IMR-90 (cell line): ENCODE data around the gene CYTH1. TPM values are rescaled to one million over a fixed set of nuclear protein-coding genes. Genes with fewer than 3 reads are reported as not detected.

Experiments used
- ATAC-seq: fragments of 200-7000 bp; cut with Tn5 transposase; 2 replicates; pipeline ENCODE4 v1.9.1; 2020; ENCODE audit warnings: low read depth, mild to moderate bottlenecking, moderate library complexity
- BruUV-seq: library from RNA; stranded (reverse); fragments of 400-500 nt; replicated peaks from 2 replicates; lab custom pipeline; 2021; lab: Mats Ljungman, UMichigan
- CTCF ChIA-PET: fragments of 300-600 bp; formaldehyde crosslinking; extraction: SDS; loops from one replicate; lab custom pipeline; 2021; ENCODE audit warnings: antibody characterized with exemption; lab: Yijun Ruan, JAX
- POLR2A ChIA-PET: fragments of 300-600 bp; sonication (Branson Sonifier 250); formaldehyde crosslinking; loops from one replicate; lab custom pipeline; 2022; ENCODE audit warnings: antibody characterized with exemption; ENCODE audit not compliant: unreplicated experiment; lab: Charles Lee
- DNase-seq: peaks from one replicate; pipeline ENCODE4 v3.0.0; 2013
- H2AFZ ChIP-seq: replicated peaks from 2 replicates; pipeline ENCODE3; 2013; ENCODE audit warnings: low read length, mild to moderate bottlenecking; ENCODE audit not compliant: poor library complexity
- H2AK5ac ChIP-seq: 2 replicates; pipeline ENCODE4 v1.6.1; 2013; ENCODE audit warnings: low read depth, low read length, inconsistent platforms
- H2AK9ac ChIP-seq: replicated peaks from 2 replicates; pipeline ENCODE3; 2013; ENCODE audit warnings: mild to moderate bottlenecking, low read depth, low read length, moderate library complexity; ENCODE audit not compliant: poor library complexity
- H2BK120ac ChIP-seq: 2 replicates; pipeline ENCODE4 v1.6.1; 2013; ENCODE audit warnings: low read depth, low read length, inconsistent platforms
- H2BK15ac ChIP-seq: 3 replicates; pipeline ENCODE4 v1.6.1; 2013; ENCODE audit warnings: low read depth, low read length, inconsistent platforms
- H2BK20ac ChIP-seq: 2 replicates; pipeline ENCODE4 v1.6.1; 2013; ENCODE audit warnings: low read depth, mild to moderate bottlenecking, inconsistent platforms, low read length, moderate library complexity
- H2BK5ac ChIP-seq: 2 replicates; pipeline ENCODE4 v1.6.1; 2013; ENCODE audit warnings: mild to moderate bottlenecking, low read depth, low read length, inconsistent platforms; ENCODE audit not compliant: poor library complexity, severe bottlenecking
- H3K14ac ChIP-seq: replicated peaks from 2 replicates; pipeline ENCODE4 v1.6.1; 2013; ENCODE audit warnings: low read depth, low read length, inconsistent platforms
- H3K18ac ChIP-seq: 2 replicates; pipeline ENCODE4 v1.6.1; 2013; ENCODE audit warnings: low read depth, low read length, control low read depth
- H3K23ac ChIP-seq: 2 replicates; pipeline ENCODE4 v1.6.1; 2013; ENCODE audit warnings: low read depth, low read length, inconsistent platforms
- H3K27ac ChIP-seq: 2 replicates; pipeline ENCODE4 v1.5.1; 2013; ENCODE audit warnings: mild to moderate bottlenecking, control low read depth, low read length; ENCODE audit not compliant: insufficient read depth
- H3K27me3 ChIP-seq: 2 replicates; pipeline ENCODE4 v1.6.1; 2013; ENCODE audit warnings: low read length; ENCODE audit not compliant: control insufficient read depth, insufficient read depth
- H3K36me3 ChIP-seq: 2 replicates; pipeline ENCODE4 v1.6.1; 2013; ENCODE audit warnings: low read length, mixed read lengths; ENCODE audit not compliant: control insufficient read depth, insufficient read depth
- H3K4ac ChIP-seq: 2 replicates; pipeline ENCODE4 v1.6.1; 2013; ENCODE audit warnings: low read depth, low read length, inconsistent platforms
- H3K4me1 ChIP-seq: 2 replicates; pipeline ENCODE4 v1.6.1; 2013; ENCODE audit warnings: low read length, mixed read lengths; ENCODE audit not compliant: control insufficient read depth, insufficient read depth
- H3K4me2 ChIP-seq: 2 replicates; pipeline ENCODE4 v1.6.1; 2013; ENCODE audit warnings: low read depth, mild to moderate bottlenecking, control low read depth, low read length, moderate library complexity
- H3K4me3 ChIP-seq: 2 replicates; pipeline ENCODE4 v1.5.1; 2013; ENCODE audit warnings: low read depth, mild to moderate bottlenecking, control low read depth, low read length, moderate library complexity; ENCODE audit not compliant: insufficient read depth
- H3K56ac ChIP-seq: 2 replicates; pipeline ENCODE4 v1.6.1; 2013; ENCODE audit warnings: low read length, inconsistent platforms; ENCODE audit not compliant: insufficient read depth; ENCODE audit errors: extremely low read depth
- H3K79me1 ChIP-seq, 2 experiments: 2 replicates each; pipeline ENCODE4 v1.6.1; 2013; ENCODE audit warnings: low read length in 2 of 2, inconsistent platforms in 1 of 2, low read depth in 1 of 2
- H3K9ac ChIP-seq: 2 replicates; pipeline ENCODE4 v1.6.1; 2013; ENCODE audit warnings: low read depth, low read length, control low read depth
- H3K9me1 ChIP-seq: 2 replicates; pipeline ENCODE4 v1.6.1; 2013; ENCODE audit warnings: low read length, inconsistent platforms; ENCODE audit not compliant: insufficient read depth
- H3K9me3 ChIP-seq: 2 replicates; pipeline ENCODE4 v1.6.1; 2013; ENCODE audit warnings: low read length; ENCODE audit not compliant: control insufficient read depth, insufficient read depth
- H4K20me1 ChIP-seq: 2 replicates; pipeline ENCODE4 v1.6.1; 2013; ENCODE audit warnings: low read length, inconsistent platforms; ENCODE audit not compliant: insufficient read depth
- H4K5ac ChIP-seq: 2 replicates; pipeline ENCODE4 v1.6.1; 2013; ENCODE audit warnings: mild to moderate bottlenecking, low read depth, low read length, control low read depth
- H4K8ac ChIP-seq, 2 experiments: 2 replicates each; pipeline ENCODE4 v1.6.1; 2013; ENCODE audit warnings: low read depth in 2 of 2, low read length in 2 of 2, control low read depth in 1 of 2, inconsistent platforms in 1 of 2
- H4K91ac ChIP-seq: 2 replicates; pipeline ENCODE4 v1.6.1; 2013; ENCODE audit warnings: low read depth, low read length, inconsistent platforms; ENCODE audit not compliant: insufficient read depth
- BHLHE40 ChIP-seq: fragments of 150-350 bp; IDR thresholded peaks from 2 replicates; pipeline ENCODE4 v1.6.1; 2016; ENCODE audit warnings: mild to moderate bottlenecking, low read depth, low read length
- CEBPB ChIP-seq: IDR thresholded peaks from 2 replicates; pipeline ENCODE4 v1.6.1; 2012; ENCODE audit warnings: low read depth, low read length, improper control_type of control experiment
- CHD1 ChIP-seq: IDR thresholded peaks from 2 replicates; pipeline ENCODE4 v1.6.1; 2012; ENCODE audit warnings: low read depth, low read length, improper control_type of control experiment
- CTCF ChIP-seq: conservative IDR thresholded peaks from 2 replicates; pipeline ENCODE4 v1.5.1; 2012; ENCODE audit warnings: mild to moderate bottlenecking, low read depth, low read length, improper control_type of control experiment
- ELK1 ChIP-seq: fragments of 150-350 bp; IDR thresholded peaks from 2 replicates; pipeline ENCODE4 v1.6.1; 2016; ENCODE audit warnings: low read depth, mild to moderate bottlenecking, low read length, moderate library complexity, borderline replicate concordance
- FOS ChIP-seq: fragments of 150-350 bp; IDR thresholded peaks from 2 replicates; pipeline ENCODE4 v1.6.1; 2016; ENCODE audit warnings: low read depth, low read length
- MAFK ChIP-seq: IDR thresholded peaks from 2 replicates; pipeline ENCODE4 v1.6.1; 2012; ENCODE audit warnings: low read depth, low read length, improper control_type of control experiment
- MAZ ChIP-seq: IDR thresholded peaks from 2 replicates; pipeline ENCODE4 v1.6.1; 2012; ENCODE audit warnings: low read depth, mild to moderate bottlenecking, low read length, improper control_type of control experiment, moderate library complexity, borderline replicate concordance
- MXI1 ChIP-seq: IDR thresholded peaks from 2 replicates; pipeline ENCODE4 v1.6.1; 2012; ENCODE audit warnings: low read depth, mild to moderate bottlenecking, low read length, moderate library complexity, borderline replicate concordance
- NFE2L2 ChIP-seq: fragments of 150-350 bp; IDR thresholded peaks from 2 replicates; pipeline ENCODE4 v1.6.1; 2016; ENCODE audit warnings: low read depth, mild to moderate bottlenecking, low read length
- POLR2A ChIP-seq: IDR thresholded peaks from 2 replicates; pipeline ENCODE4 v1.6.1; 2012; ENCODE audit warnings: mild to moderate bottlenecking, low read depth, low read length
- RAD21 ChIP-seq: IDR thresholded peaks from 2 replicates; pipeline ENCODE4 v1.6.1; 2012; ENCODE audit warnings: low read length, improper control_type of control experiment
- RCOR1 ChIP-seq: IDR thresholded peaks from 2 replicates; pipeline ENCODE4 v1.6.1; 2012; ENCODE audit warnings: mild to moderate bottlenecking, low read length, improper control_type of control experiment; ENCODE audit not compliant: insufficient replicate concordance
- RFX5 ChIP-seq: IDR thresholded peaks from 2 replicates; pipeline ENCODE4 v1.8.0; 2012; ENCODE audit warnings: low read depth, mild to moderate bottlenecking, low read length, moderate library complexity
- SMC3 ChIP-seq: fragments of 150-350 bp; IDR thresholded peaks from 2 replicates; pipeline ENCODE4 v1.6.1; 2016; ENCODE audit warnings: low read depth, mild to moderate bottlenecking, antibody characterized with exemption, low read length, moderate library complexity
- USF2 ChIP-seq: fragments of 150-350 bp; IDR thresholded peaks from 2 replicates; pipeline ENCODE4 v1.6.1; 2017; ENCODE audit warnings: mild to moderate bottlenecking, antibody characterized with exemption, low read length, low read depth
- WGBS, 2 experiments: methylation state at CpG; one replicate each; pipeline versions ENCODE4 v1.1.5 to v1.1.7; 2013; ENCODE audit warnings: missing lambda C conversion rate in 2 of 2; ENCODE audit not compliant: insufficient read length in 1 of 2; ENCODE audit errors: extremely low coverage in 2 of 2; 5-methylcytosine and 5-hydroxymethylcytosine counted together
- dilution Hi-C: fragments of 300-500 bp; cut with HindIII; formaldehyde crosslinking; loops from one replicate; pipeline ENCODE4 v1.14.3; 2018; ENCODE audit warnings: low sequenced_read_pairs; ENCODE audit not compliant: unreplicated experiment
- in situ Hi-C: fragments of 300-500 bp; cut with MboI; formaldehyde crosslinking; loops from 3 replicates; pipeline ENCODE4 v1.14.3; 2019; ENCODE audit warnings: low sequenced_read_pairs, inconsistent platforms, mixed read lengths
- intact Hi-C: fragments of 100-400 bp; cut with micrococcal nuclease; formaldehyde crosslinking; loops from 2 replicates; pipeline ENCODE4 v1.10.0; 2022
- polyA plus RNA-seq, 3 experiments: library from polyadenylated mRNA; depleted of rRNA; stranded (reverse); fragments of >200 nt; gene quantifications; 2 replicates each; pipeline ENCODE4 v1.2.3, GENCODE V29; 2012; ENCODE audit warnings: low replicate concordance in 1 of 3
- total RNA-seq: library from RNA; depleted of rRNA; stranded (reverse); fragments of >200 nt; gene quantifications from 2 replicates; pipeline ENCODE4 v1.2.3, GENCODE V29; 2012

Gene CYTH1
- total and polyA plus RNA-seq, 2 of the 4 experiments (the other 2 are of a cell fraction) = 7.9 to 12.4 TPM

- dilution Hi-C loops = no loop called here
- CTCF ChIA-PET = no interaction called here
Observed at GRCh38 chr17:78682363-78682762, 99.7 kb downstream of the CYTH1 start.

More at GRCh38 chr17:78682363-78682762, 99.7 kb downstream of the CYTH1 start:
- Histone ChIP-seq H3K4ac (no peak overlapping the region), H3K14ac (no peak overlapping the region), H4K8ac (no peak overlapping the region), H3K9me3 (no peaks in the 10 kb centered on the region), H3K56ac (no peak overlapping the region), H3K18ac (no peak overlapping the region), H3K9ac (no peak overlapping the region), H3K23ac (no peak overlapping the region), H2BK15ac (no peak overlapping the region), H2BK20ac (no peak overlapping the region), H2BK120ac (no peak overlapping the region), H4K91ac (no peak overlapping the region), H2AFZ (no peak overlapping the region), H4K20me1 (no peaks in the 10 kb centered on the region), H3K9me1 (peaks cover 21% of the 10 kb centered on the region), H3K4me3 (no peak overlapping the region), H2AK9ac (no peak overlapping the region), H3K4me1 (peaks cover 8% of the 10 kb centered on the region), H3K36me3 (peaks cover 22% of the 10 kb centered on the region), H4K5ac (no peak overlapping the region), H3K4me2 (no peak overlapping the region), H3K27me3 (no peaks in the 10 kb centered on the region), H2BK5ac (no peak overlapping the region), H2AK5ac (no peak overlapping the region), H3K27ac (no peak overlapping the region), H3K79me1 (peaks cover 0 to 9% of the 10 kb centered on the region in 2 experiments; a peak in 1 of 4 replicates)
- ATAC-seq = no peak
- in situ Hi-C loops = no loop called here
- 80% methylated on average over 2 of the region's 2 CpGs; no CpG with 5 or more reads in 1 of the 2 experiments for WGBS, 2 experiments
- no TSS peak for BruUV-seq
- no peak for TF ChIP-seq RAD21
- TF ChIP-seq SMC3 = no peak
- TF ChIP-seq MAZ = no peak
- no peak for TF ChIP-seq ELK1
- TF ChIP-seq CTCF = no peak
- TF ChIP-seq CHD1 = no peak
- no peak for TF ChIP-seq RFX5
- TF ChIP-seq USF2 = no peak
- TF ChIP-seq NFE2L2 = no peak
- TF ChIP-seq MXI1 = no peak
- no peak for TF ChIP-seq POLR2A
- no peak for TF ChIP-seq BHLHE40
- TF ChIP-seq MAFK = no peak
- no peak for TF ChIP-seq RCOR1
- no peak for TF ChIP-seq FOS
- TF ChIP-seq CEBPB = no peak
- POLR2A ChIA-PET = no interaction called here
- no peak for DNase-seq
- intact Hi-C loops = no loop called here
